ENCODE results near the gene METTL17. TPM values are rescaled to one million over a fixed set of nuclear protein-coding genes. Genes with fewer than 3 reads are reported as not detected.
A peak's percentile ranks its signal among the peaks of the same experiment; 100 is the strongest.

METTL17 gene
- total and polyA plus RNA-seq, 9 of the 15 experiments (the other 6 are each of a cell fraction or from before 2014, with no cell fraction given): 65.6 to 150 (median 90.0) TPM

DNA sequence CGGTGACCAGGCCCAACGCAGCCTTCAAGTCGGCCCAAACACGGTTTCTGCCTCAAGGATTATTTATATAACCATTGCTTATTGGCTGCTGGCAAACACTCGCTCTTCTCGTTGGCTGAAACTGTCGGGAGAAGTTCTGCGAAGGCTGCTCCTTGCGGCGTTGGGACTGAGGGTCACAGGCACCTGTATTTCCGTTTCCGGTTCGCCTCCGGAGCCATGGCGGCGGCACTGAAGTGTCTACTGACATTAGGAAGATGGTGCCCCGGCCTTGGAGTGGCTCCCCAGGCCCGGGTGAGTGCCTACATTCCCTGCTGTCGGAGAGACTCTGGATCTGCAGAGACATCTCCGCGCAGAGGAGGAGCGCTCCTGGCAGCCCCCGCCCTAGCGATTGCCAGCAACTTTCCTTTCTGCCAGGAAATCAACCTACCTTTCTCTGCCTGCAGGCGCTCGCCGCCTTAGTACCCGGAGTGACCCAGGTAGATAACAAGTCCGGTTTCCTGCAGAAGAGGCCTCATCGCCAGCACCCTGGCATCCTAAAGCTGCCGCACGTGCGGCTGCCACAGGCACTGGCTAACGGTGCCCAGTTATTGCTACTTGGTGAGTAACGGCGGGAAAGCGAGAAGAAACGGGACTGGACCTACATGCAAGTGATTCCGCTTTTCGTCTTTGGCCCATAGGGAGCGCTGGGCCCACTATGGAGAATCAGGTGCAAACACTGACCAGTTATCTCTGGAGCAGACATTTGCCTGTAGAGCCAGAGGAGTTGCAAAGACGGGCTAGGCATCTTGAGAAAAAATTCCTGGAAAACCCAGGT is at the start of gene METTL17 (continued):
- TF ChIP-seq, protein P1, sequence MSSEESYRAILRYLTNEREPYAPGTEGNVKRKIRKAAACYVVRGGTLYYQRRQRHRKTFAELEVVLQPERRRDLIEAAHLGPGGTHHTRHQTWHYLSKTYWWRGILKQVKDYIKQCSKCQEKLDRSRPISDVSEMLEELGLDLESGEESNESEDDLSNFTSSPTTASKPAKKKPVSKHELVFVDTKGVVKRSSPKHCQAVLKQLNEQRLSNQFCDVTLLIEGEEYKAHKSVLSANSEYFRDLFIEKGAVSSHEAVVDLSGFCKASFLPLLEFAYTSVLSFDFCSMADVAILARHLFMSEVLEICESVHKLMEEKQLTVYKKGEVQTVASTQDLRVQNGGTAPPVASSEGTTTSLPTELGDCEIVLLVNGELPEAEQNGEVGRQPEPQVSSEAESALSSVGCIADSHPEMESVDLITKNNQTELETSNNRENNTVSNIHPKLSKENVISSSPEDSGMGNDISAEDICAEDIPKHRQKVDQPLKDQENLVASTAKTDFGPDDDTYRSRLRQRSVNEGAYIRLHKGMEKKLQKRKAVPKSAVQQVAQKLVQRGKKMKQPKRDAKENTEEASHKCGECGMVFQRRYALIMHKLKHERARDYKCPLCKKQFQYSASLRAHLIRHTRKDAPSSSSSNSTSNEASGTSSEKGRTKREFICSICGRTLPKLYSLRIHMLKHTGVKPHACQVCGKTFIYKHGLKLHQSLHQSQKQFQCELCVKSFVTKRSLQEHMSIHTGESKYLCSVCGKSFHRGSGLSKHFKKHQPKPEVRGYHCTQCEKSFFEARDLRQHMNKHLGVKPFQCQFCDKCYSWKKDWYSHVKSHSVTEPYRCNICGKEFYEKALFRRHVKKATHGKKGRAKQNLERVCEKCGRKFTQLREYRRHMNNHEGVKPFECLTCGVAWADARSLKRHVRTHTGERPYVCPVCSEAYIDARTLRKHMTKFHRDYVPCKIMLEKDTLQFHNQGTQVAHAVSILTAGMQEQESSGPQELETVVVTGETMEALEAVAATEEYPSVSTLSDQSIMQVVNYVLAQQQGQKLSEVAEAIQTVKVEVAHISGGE (CRISPR knock-in tag; IDR thresholded peaks at IDR 0.05): peak in 2 of 3 experiments; percentile 10 to 83; a peak in 4 of 6 replicates
- TF ChIP-seq TAF9B (IDR thresholded peaks at IDR 0.05; ENCODE audit: partially characterized antibody) (peak; percentile 51), ZNF239 (CRISPR knock-in tag; IDR thresholded peaks at IDR 0.05) (no peak), NFYB (IDR thresholded peaks at IDR 0.05; ENCODE audit: extremely low read depth, insufficient read length) (peak; percentile 78), C11orf30 (IDR thresholded peaks at IDR 0.05; ENCODE audit: low read depth) (peak; percentile 96), HEY1 (CRISPR knock-in tag; IDR thresholded peaks at IDR 0.05; ENCODE audit: borderline replicate concordance) (no peak), CC2D1A (IDR thresholded peaks at IDR 0.05) (no peak), TCFL5 (CRISPR knock-in tag; conservative IDR thresholded peaks at IDR 0.05) (no peak), SP2 (IDR thresholded peaks at IDR 0.05; ENCODE audit: extremely low read depth, low read depth, low read length, poor library complexity, severe bottlenecking) (no peak)
- TF ChIP-seq, protein P2, sequence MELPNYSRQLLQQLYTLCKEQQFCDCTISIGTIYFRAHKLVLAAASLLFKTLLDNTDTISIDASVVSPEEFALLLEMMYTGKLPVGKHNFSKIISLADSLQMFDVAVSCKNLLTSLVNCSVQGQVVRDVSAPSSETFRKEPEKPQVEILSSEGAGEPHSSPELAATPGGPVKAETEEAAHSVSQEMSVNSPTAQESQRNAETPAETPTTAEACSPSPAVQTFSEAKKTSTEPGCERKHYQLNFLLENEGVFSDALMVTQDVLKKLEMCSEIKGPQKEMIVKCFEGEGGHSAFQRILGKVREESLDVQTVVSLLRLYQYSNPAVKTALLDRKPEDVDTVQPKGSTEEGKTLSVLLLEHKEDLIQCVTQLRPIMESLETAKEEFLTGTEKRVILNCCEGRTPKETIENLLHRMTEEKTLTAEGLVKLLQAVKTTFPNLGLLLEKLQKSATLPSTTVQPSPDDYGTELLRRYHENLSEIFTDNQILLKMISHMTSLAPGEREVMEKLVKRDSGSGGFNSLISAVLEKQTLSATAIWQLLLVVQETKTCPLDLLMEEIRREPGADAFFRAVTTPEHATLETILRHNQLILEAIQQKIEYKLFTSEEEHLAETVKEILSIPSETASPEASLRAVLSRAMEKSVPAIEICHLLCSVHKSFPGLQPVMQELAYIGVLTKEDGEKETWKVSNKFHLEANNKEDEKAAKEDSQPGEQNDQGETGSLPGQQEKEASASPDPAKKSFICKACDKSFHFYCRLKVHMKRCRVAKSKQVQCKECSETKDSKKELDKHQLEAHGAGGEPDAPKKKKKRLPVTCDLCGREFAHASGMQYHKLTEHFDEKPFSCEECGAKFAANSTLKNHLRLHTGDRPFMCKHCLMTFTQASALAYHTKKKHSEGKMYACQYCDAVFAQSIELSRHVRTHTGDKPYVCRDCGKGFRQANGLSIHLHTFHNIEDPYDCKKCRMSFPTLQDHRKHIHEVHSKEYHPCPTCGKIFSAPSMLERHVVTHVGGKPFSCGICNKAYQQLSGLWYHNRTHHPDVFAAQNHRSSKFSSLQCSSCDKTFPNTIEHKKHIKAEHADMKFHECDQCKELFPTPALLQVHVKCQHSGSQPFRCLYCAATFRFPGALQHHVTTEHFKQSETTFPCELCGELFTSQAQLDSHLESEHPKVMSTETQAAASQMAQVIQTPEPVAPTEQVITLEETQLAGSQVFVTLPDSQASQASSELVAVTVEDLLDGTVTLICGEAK (IDR thresholded peaks at IDR 0.05): peak; percentile 98
- TF ChIP-seq, protein P2 (CRISPR knock-in tag; IDR thresholded peaks at IDR 0.05): no peak

Data from K562 (cell line).